Lower leg skin (tissue), 4 donors: ENCODE measurements around the gene SREBF1. TPM values are rescaled to one million over a fixed set of nuclear protein-coding genes. Genes with fewer than 3 reads are reported as not detected.
A peak's percentile ranks its signal among the peaks of the same experiment; 100 is the strongest.

ENCODE experiments used
- DNase-seq, 2 donors: peaks; one replicate each; pipeline ENCODE4 v3.0.0-alpha.2; 2019; ENCODE audit warnings: low spot score in 2 of 2
- H3K4me3 ChIP-seq: fragments of 200-600 bp; sonication (generic); 2 replicates; pipeline ENCODE4 v1.5.1; 2017; ENCODE audit warnings: mild to moderate bottlenecking, low read depth; ENCODE audit not compliant: poor library complexity, severe bottlenecking
- CTCF ChIP-seq, 3 donors: fragments of 450-650 bp; IDR thresholded peaks; one replicate each; pipeline ENCODE4 v1.5.1; 2016; ENCODE audit warnings: antibody characterized with exemption in 3 of 3, mild to moderate bottlenecking in 3 of 3, moderate library complexity in 2 of 3
- POLR2A ChIP-seq, 2 donors: fragments of 450-650 bp; IDR thresholded peaks; one replicate each; pipeline ENCODE4 v1.6.1; 2016 to 2017; ENCODE audit warnings: antibody characterized with exemption in 2 of 2, mild to moderate bottlenecking in 1 of 2, moderate library complexity in 1 of 2
- WGBS, 2 donors: methylation state at CpG; one replicate each; pipeline ENCODE4 v1.1.5; 2018; 5-methylcytosine and 5-hydroxymethylcytosine counted together
- intact Hi-C: fragments of 100-400 bp; cut with DNase I; formaldehyde crosslinking; loops from one replicate; pipeline ENCODE4 v1.15.0; 2023; ENCODE audit warnings: low total_unique reads
- total RNA-seq, 4 donors: library from RNA; depleted of rRNA; stranded (reverse); fragments of >200 nt; gene quantifications; one replicate each; pipeline ENCODE4 v1.1.0, GENCODE V29; 2016

SREBF1 gene
- total RNA-seq, 4 donors from 2014 or later = 54.3 to 146 (median 102) TPM

- H3K4me3 ChIP-seq = no peak overlapping the region
- WGBS, 2 donors = 54 to 59% methylated on average over 8 to 10 of the region's 12 CpGs
- TF ChIP-seq POLR2A (IDR thresholded peaks at IDR 0.05) = no peak
- TF ChIP-seq CTCF (IDR thresholded peaks at IDR 0.05) = no peak
- intact Hi-C loops = no loop called here
- DNase-seq = peak in 1 of 2 donors; percentile 94
Observed at GRCh38 chr17:17819561-17819995, 17.2 kb downstream of the SREBF1 start.

GRCh38 chr17:17819111-17819510 is 17.7 kb downstream of the SREBF1 start:
- intact Hi-C loops = no loop called here
- TF ChIP-seq CTCF (IDR thresholded peaks at IDR 0.05) (no peak), POLR2A (IDR thresholded peaks at IDR 0.05) (no peak)
- no peak overlapping the region for H3K4me3 ChIP-seq
- WGBS, 2 donors = 88 to 90% methylated on average over 8 to 9 of the region's 12 CpGs
- no peak for DNase-seq

GRCh38 chr17:17818088-17818526 is 18.7 kb downstream of the SREBF1 start:
- no peak for DNase-seq
- intact Hi-C loops = no loop called here
- no peak overlapping the region for H3K4me3 ChIP-seq
- TF ChIP-seq POLR2A (IDR thresholded peaks at IDR 0.05) = no peak
- TF ChIP-seq CTCF (IDR thresholded peaks at IDR 0.05) = no peak
- WGBS, 2 donors = 67 to 69% methylated on average over 10 of the region's 10 CpGs

- intact Hi-C loops = no loop called here
Observed at GRCh38 chr17:17817552-17817947, 19.2 kb downstream of the SREBF1 start.

GRCh38 chr17:17816831-17817551 is 19.8 kb downstream of the SREBF1 start:
- TF ChIP-seq CTCF (IDR thresholded peaks at IDR 0.05) (no peak), POLR2A (IDR thresholded peaks at IDR 0.05) (no peak)
- intact Hi-C loops = no loop called here
- 83 to 89% methylated on average over 15 of the region's 24 CpGs for WGBS, 2 donors
- no peak for DNase-seq
- H3K4me3 ChIP-seq = no peak overlapping the region

More at GRCh38 chr17:17817552-17817947, 19.2 kb downstream of the SREBF1 start:
- no peak for TF ChIP-seq POLR2A (IDR thresholded peaks at IDR 0.05)
- TF ChIP-seq CTCF (IDR thresholded peaks at IDR 0.05) = no peak
- H3K4me3 ChIP-seq = no peak overlapping the region
- WGBS, 2 donors = 83 to 89% methylated on average over 9 to 10 of the region's 10 CpGs
- DNase-seq = no peak
